SK-N-SH (cell line): ENCODE results near the gene NELFB. TPM values are rescaled to one million over a fixed set of nuclear protein-coding genes. Genes with fewer than 3 reads are reported as not detected.

Experiments used
- CTCF ChIA-PET: fragments of 300-600, 350-600 bp; formaldehyde crosslinking; extraction: SDS; loops from one replicate; lab custom pipeline; 2021; lab: Yijun Ruan, JAX
- POLR2A ChIA-PET: fragments of 350-600 bp; sonication (Branson Sonifier 250); formaldehyde crosslinking; extraction: SDS; loops from one replicate; lab custom pipeline; 2020; ENCODE audit warnings: antibody characterized with exemption, inconsistent platforms; lab: Yijun Ruan, JAX
- DNase-seq: peaks from one replicate; pipeline ENCODE4 v3.0.0; 2012
- H2AFZ ChIP-seq: fragments of 200-600 bp; sonication (generic); 2 replicates; pipeline ENCODE4 v1.8.1; 2016; ENCODE audit warnings: antibody characterized with exemption, mild to moderate bottlenecking, low read depth
- H3F3A ChIP-seq: fragments of 200-600 bp; sonication (generic); replicated peaks from 2 replicates; pipeline ENCODE3; 2016; ENCODE audit warnings: antibody characterized with exemption, mild to moderate bottlenecking; ENCODE audit not compliant: insufficient read depth
- H3K27ac ChIP-seq, 2 experiments: fragments of 200-500 bp in 1 of 2; fragments of 200-600 bp in 1 of 2; sonication (Bioruptor generic) in 1 of 2; sonication (generic), shearing (Covaris generic) in 1 of 2; 2 replicates each; pipeline versions ENCODE4 v1.5.1 to v1.6.1; 2014 to 2016; ENCODE audit warnings: low read depth in 2 of 2, inconsistent platforms in 1 of 2, low read length in 1 of 2, mild to moderate bottlenecking in 1 of 2, mixed read lengths in 1 of 2
- H3K27me3 ChIP-seq: fragments of 200-600 bp; sonication (generic), shearing (Covaris generic); 2 replicates; pipeline ENCODE4 v1.6.1; 2016; ENCODE audit warnings: mixed run types; ENCODE audit not compliant: insufficient read depth
- H3K36me3 ChIP-seq, 2 experiments: fragments of 200-500 bp in 1 of 2; fragments of 200-600 bp in 1 of 2; sonication (Bioruptor generic) in 1 of 2; sonication (generic) in 1 of 2; replicated peaks in 1 of 2; 2 replicates each; pipeline versions ENCODE3 to v1.5.1; 2014 to 2016; ENCODE audit warnings: low read length in 1 of 2, mild to moderate bottlenecking in 1 of 2; ENCODE audit not compliant: insufficient read depth in 2 of 2, control insufficient read depth in 1 of 2
- H3K4me1 ChIP-seq, 2 experiments: fragments of 200-500 bp in 1 of 2; fragments of 200-600 bp in 1 of 2; sonication (Bioruptor generic) in 1 of 2; sonication (generic), shearing (Covaris generic) in 1 of 2; 2 replicates each; pipeline versions ENCODE4 v1.5.1 to v1.6.1; 2014 to 2016; ENCODE audit warnings: low read depth in 1 of 2, low read length in 1 of 2, mixed run types in 1 of 2; ENCODE audit not compliant: insufficient read depth in 2 of 2, control insufficient read depth in 1 of 2
- H3K4me2 ChIP-seq: fragments of 200-600 bp; sonication (generic), shearing (Covaris generic); 2 replicates; pipeline ENCODE4 v1.6.1; 2017; ENCODE audit warnings: mixed run types
- H3K4me3 ChIP-seq, 2 experiments: fragments of 200-500 bp in 1 of 2; fragments of 200-600 bp in 1 of 2; sonication (Bioruptor generic) in 1 of 2; sonication (generic), shearing (Covaris generic) in 1 of 2; 2 replicates each; pipeline versions ENCODE4 v1.5.1 to v1.8.1; 2014 to 2016; ENCODE audit warnings: low read depth in 2 of 2, inconsistent platforms in 1 of 2, low read length in 1 of 2, mild to moderate bottlenecking in 1 of 2, mixed read lengths in 1 of 2, moderate library complexity in 1 of 2
- H3K79me2 ChIP-seq: fragments of 200-600 bp; sonication (generic); 2 replicates; pipeline ENCODE4 v1.8.1; 2017; ENCODE audit warnings: mild to moderate bottlenecking; ENCODE audit not compliant: insufficient read depth
- H3K9ac ChIP-seq: fragments of 200-600 bp; sonication (generic); 2 replicates; pipeline ENCODE4 v1.6.1; 2017; ENCODE audit warnings: mixed run types
- H3K9me2 ChIP-seq: fragments of 200-600 bp; sonication (generic); 2 replicates; pipeline ENCODE4 v1.6.1; 2017; ENCODE audit warnings: mixed run types
- H3K9me3 ChIP-seq: fragments of 200-600 bp; sonication (generic); 2 replicates; pipeline ENCODE4 v1.6.1; 2017; ENCODE audit warnings: mixed run types, mild to moderate bottlenecking, moderate library complexity
- H4K20me1 ChIP-seq: fragments of 200-600 bp; sonication (generic); 2 replicates; pipeline ENCODE4 v1.6.1; 2017; ENCODE audit warnings: mild to moderate bottlenecking, mixed run types; ENCODE audit not compliant: insufficient read depth
- CTCF ChIP-seq: fragments of 200-600 bp; sonication (generic); IDR thresholded peaks from 2 replicates; pipeline ENCODE4 v1.6.1; 2017; ENCODE audit warnings: antibody characterized with exemption, mild to moderate bottlenecking, moderate library complexity
- MAX ChIP-seq: IDR thresholded peaks from 2 replicates; pipeline ENCODE4 v1.4.0; 2012; ENCODE audit warnings: low read depth
- POLR2AphosphoS5 ChIP-seq: IDR thresholded peaks from 2 replicates; pipeline ENCODE4 v1.6.1; 2012; ENCODE audit warnings: low read depth, low read length
- RCOR1 ChIP-seq: fragments of 150-350 bp; IDR thresholded peaks from 2 replicates; pipeline ENCODE4 v1.6.1; 2017; ENCODE audit warnings: antibody characterized with exemption, low read length
- SMC3 ChIP-seq: IDR thresholded peaks from 2 replicates; pipeline ENCODE4 v1.6.1; 2012; ENCODE audit warnings: low read depth, low read length, improper control_type of control experiment
- USF1 ChIP-seq: IDR thresholded peaks from 2 replicates; pipeline ENCODE4 v1.4.0; 2012; ENCODE audit warnings: low read depth, borderline replicate concordance
- YY1 ChIP-seq: IDR thresholded peaks from 2 replicates; pipeline ENCODE4 v1.4.0; 2012; ENCODE audit warnings: low read depth, mild to moderate bottlenecking
- WGBS: methylation state at CpG from one replicate; pipeline ENCODE4 v1.1.6; 2017; ENCODE audit warnings: low lambda C conversion rate; 5-methylcytosine and 5-hydroxymethylcytosine counted together
- polyA plus RNA-seq, 3 experiments: library from polyadenylated mRNA; depleted of rRNA; stranded (reverse); fragments of >200 nt; gene quantifications; 2 replicates each; pipeline ENCODE4 v1.2.3, GENCODE V29; 2012

NELFB gene
- polyA plus RNA-seq, 1 of the 3 experiments (the other 2 are of a cell fraction) = 62.7 TPM

GRCh38 chr9:137225699-137226331, 29.3 kb upstream of the NELFB start:
- POLR2A ChIA-PET = no interaction called here
- WGBS = 100% methylated on average over 1 of the region's 21 CpGs
- H3K9ac ChIP-seq = no peak overlapping the region

GRCh38 chr9:137226338-137227053, 28.6 kb upstream of the NELFB start:
- Histone ChIP-seq H3K4me2 (peak overlapping the region; percentile 1; the same call in 1 of the 2 replicates), H3K9me3 (no peaks in the 10 kb centered on the region), H3K79me2 (no peaks in the 10 kb centered on the region), H3K4me1 (peaks cover 0 to 54% of the 10 kb centered on the region in 2 experiments; a peak in 1 of 4 replicates), H3K36me3 (no peaks in the 10 kb centered on the region), H3K9me2 (no peaks in the 10 kb centered on the region), H3K9ac (no peak overlapping the region), H3K27me3 (no peaks in the 10 kb centered on the region), H2AFZ (no peak overlapping the region), H3K4me3 (no peak overlapping the region), H3K27ac (no peak overlapping the region; a peak in 1 of 4 replicates), H3F3A (peaks cover 16% of the 10 kb centered on the region), H4K20me1 (no peaks in the 10 kb centered on the region)
- ChIA-PET POLR2A (interaction anchor here (1.1 to 1.5 kb wide), 5 partner anchors 14 to 119 kb away, joined by 3 to 8 read pairs (median 5); no protein-coding TSS in a partner anchor), CTCF (interaction anchor here (0.5 to 7.7 kb wide), 31 partner anchors 10 to 1135 kb away, joined by 3 to 95 read pairs (median 6); partner anchors contain the start of genes ANAPC2, DPP7, LRRC26 and MAN1B1)
- TF ChIP-seq POLR2AphosphoS5 = no peak
- no peak for DNase-seq
- WGBS = 65% methylated on average over 11 of the region's 18 CpGs

More at GRCh38 chr9:137225699-137226331, 29.3 kb upstream of the NELFB start:
- H3F3A ChIP-seq = peaks cover 16% of the 10 kb centered on the region
- CTCF ChIA-PET = interaction anchor here (0.5 to 7.7 kb wide), 12 partner anchors 10 to 1134 kb away, joined by 3 to 95 read pairs (median 6); partner anchors contain the start of genes ANAPC2, DPP7, SAPCD2 and SSNA1
- no peaks in the 10 kb centered on the region for H3K36me3 ChIP-seq
- no peaks in the 10 kb centered on the region for H3K9me3 ChIP-seq
- H4K20me1 ChIP-seq = no peaks in the 10 kb centered on the region
- no peak overlapping the region for H3K4me3 ChIP-seq
- H3K4me1 ChIP-seq = peaks cover 0 to 54% of the 10 kb centered on the region in 2 experiments; a peak in 1 of 4 replicates
- H3K27ac ChIP-seq = no peak overlapping the region; a peak in 1 of 4 replicates
- no peaks in the 10 kb centered on the region for H3K79me2 ChIP-seq
- H3K9me2 ChIP-seq = no peaks in the 10 kb centered on the region
- no peak overlapping the region for H2AFZ ChIP-seq
- no peak for DNase-seq
- no peak for TF ChIP-seq MAX
- no peaks in the 10 kb centered on the region for H3K27me3 ChIP-seq
- no peak overlapping the region for H3K4me2 ChIP-seq

- Histone ChIP-seq H3K79me2 (no peaks in the 10 kb centered on the region), H3K9ac (no peak within 1 kb of the TSS)
- TF ChIP-seq USF1 (no peak), SMC3 (peak; percentile 81), RCOR1 (0 out of 2 replicates have a peak, but pooled peaks have one; percentile 28), CTCF (peak; percentile 82), YY1 (no peak), MAX (0 out of 2 replicates have a peak, but pooled peaks have one; percentile 17)
Measured at GRCh38 chr9:137227054-137227852, 27.9 kb upstream of the NELFB start, which contains the start of gene RNF224. Gene RNF224, plus strand, starts transcription at chr9:137227502. Its CDS starts 834 bp downstream, at chr9:137228336.

More at GRCh38 chr9:137227054-137227852, 27.9 kb upstream of the NELFB start, which contains the start of gene RNF224:
- Histone ChIP-seq H3K9me2 (no peaks in the 10 kb centered on the region), H3F3A (peaks cover 16% of the 10 kb centered on the region), H2AFZ (no peak within 1 kb of the TSS), H3K36me3 (no peaks in the 10 kb centered on the region), H3K27ac (no peak within 1 kb of the TSS; a peak in 1 of 4 replicates), H3K4me3 (no peak within 1 kb of the TSS; a peak in 1 of 4 replicates), H4K20me1 (no peaks in the 10 kb centered on the region), H3K4me1 (peaks cover 0 to 54% of the 10 kb centered on the region in 2 experiments; a peak in 1 of 4 replicates), H3K27me3 (no peaks in the 10 kb centered on the region), H3K9me3 (no peaks in the 10 kb centered on the region), H3K4me2 (peak within 1 kb of the TSS; percentile 1; the same call in 1 of the 2 replicates)
- DNase-seq = peak; percentile 91
- 44% methylated on average over 11 of the region's 25 CpGs for WGBS
- CTCF ChIA-PET = interaction anchor here (0.6 to 7.7 kb wide), 47 partner anchors 8 to 315 kb away, joined by 3 to 95 read pairs (median 5); partner anchors contain the start of genes ANAPC2, DPP7, LRRC26 and MAN1B1
- POLR2A ChIA-PET = interaction anchor here (1.0 to 1.5 kb wide), 7 partner anchors 13 to 120 kb away, joined by 3 to 8 read pairs (median 5); no protein-coding TSS in a partner anchor
